Activated effector memory CD4-positive, alpha-beta T cell treated with anti-CD3 and anti-CD28 coated beads, Interleukin-2, amount 50 U/mL, for 16 hours (primary cell): ENCODE measurements around the gene KRTAP12-4.
"Not testable (repeated sequence)": the region's sequence is repeated elsewhere in the genome, so short reads cannot be mapped to it uniquely, and the experiment has no call there.

ENCODE experiments used
- DNase-seq: peaks from one replicate; pipeline ENCODE4 v3.0.0-alpha.2; 2020

The KRTAP12-4 gene

DNA sequence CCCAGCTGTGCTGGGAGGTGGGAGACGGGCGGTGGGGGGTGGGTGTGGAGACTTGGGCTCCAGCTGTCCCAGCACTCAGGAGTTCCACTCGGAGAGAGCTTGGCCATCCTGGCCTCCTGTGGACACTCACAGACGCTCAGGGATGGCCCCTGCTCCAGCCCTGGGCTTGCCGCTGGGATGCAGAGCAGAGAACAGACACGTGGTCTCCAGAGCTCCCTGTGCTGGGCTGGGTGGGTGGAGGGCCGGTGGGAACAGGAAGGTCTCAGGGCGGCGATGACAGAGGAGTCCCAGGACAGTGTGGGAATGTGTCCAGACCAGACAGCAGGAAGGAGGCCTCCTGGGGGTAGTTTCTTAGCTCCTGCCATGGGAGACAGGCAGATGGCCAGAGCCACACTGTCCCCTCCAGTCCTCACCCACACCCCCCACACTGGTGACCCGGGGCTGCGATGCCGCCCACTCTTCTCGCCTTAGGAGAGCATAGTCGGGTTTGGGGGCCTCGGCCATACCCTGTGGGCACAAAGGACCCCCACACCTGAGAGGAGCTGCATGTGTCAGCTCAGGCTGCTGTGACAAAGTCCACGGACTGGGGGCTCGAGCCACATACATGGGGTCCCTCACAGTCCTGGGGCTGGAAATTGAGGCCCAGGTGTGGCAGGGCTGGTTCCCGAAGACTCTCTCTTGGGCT lies 25.6 kb downstream of the KRTAP12-4 start:
- no peak for DNase-seq

DNA sequence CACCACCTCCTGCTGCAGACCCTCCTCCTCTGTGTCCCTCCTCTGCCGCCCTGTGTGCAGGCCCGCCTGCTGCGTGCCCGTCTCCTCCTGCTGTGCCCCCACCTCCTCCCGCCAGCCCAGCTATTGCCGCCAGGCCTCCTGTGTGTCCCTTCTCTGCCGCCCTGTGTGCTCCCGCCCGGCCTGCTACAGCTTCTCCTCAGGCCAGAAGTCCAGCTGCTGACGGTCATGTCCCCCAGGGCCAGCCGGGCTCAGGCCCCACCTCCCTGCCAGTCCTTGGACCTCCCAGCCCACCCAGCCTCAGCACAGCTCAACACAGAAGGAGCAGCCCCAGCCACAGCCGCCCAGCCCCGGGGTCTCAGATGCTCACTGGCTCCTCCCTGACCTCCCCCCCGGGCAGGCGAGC lies 26.6 kb downstream of the KRTAP12-4 start:
- not testable (repeated sequence) for DNase-seq

DNA sequence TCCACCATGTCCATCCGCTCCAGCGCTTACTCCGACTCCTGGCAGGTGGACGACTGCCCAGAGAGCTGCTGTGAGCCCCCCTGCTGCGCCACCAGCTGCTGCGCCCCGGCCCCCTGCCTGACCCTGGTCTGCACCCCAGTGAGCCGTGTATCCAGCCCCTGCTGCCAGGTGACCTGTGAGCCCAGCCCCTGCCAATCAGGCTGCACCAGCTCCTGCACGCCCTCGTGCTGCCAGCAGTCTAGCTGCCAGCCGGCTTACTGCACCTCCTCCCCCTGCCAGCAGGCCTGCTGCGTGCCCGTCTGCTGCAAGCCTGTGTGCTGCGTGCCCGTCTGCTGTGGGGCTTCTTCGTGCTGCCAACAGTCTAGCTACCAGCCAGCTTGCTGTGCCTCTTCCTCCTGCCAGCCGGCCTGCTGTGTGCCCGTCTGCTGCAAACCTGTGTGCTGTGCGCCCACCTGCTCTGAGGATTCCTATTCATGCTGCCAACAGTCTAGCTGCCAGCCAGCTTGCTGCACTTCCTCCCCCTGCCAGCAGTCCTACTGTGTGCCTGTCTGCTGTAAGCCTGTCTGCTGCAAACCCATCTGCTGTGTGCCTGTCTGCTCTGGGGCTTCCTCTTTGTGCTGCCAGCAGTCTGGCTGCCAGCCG lies 27.2 kb downstream of the KRTAP12-4 start:
- not testable (repeated sequence) for DNase-seq

DNA sequence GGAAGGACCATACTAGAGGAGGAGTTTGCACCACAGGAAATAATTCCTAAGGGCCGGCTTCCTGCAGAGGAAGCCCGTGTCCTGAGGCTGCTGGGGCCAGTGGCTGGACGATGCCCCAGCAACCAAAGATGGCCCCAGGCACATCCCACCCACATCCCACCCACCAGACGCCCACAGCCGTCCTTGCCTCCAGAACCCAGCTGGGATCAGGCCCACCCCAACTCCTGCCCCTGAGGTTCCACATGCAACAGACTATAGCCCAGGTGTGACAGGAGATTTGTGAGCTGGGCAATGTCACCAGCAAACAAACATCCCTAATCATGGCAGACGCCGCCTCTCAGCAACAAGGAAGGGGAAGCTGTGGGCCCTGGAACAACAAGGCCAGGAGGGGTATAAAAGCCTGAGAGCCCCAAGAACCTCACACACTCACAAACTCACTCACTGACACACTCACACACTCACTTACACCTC lies 27.8 kb downstream of the KRTAP12-4 start, which contains the start of gene KRTAP10-9:
Gene KRTAP10-9, plus strand, starts transcription at position 421 of the 471 bp plus-strand sequence. CDS start 79 bp downstream, outside the sequence.
- no peak for DNase-seq

DNA sequence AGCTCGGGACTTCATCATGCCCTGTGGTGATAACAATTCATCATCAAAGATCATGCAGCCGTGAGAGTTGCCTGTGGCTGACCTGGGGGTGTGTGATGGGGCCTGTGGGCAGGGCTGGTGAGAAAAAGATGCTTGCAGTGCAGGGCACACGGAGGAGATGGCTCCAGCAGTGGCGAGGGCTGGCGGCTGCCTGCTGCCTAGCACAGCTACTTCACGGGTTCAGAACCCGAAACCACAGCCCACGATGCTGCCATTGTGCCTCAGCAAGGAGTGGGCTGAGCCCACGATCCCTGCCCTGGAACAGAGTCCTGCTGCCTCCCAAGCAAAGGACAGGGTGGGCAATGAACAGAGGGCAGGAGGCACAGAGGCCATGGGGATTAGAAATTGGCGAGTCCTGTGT lies 28.2 kb downstream of the KRTAP12-4 start:
- no peak for DNase-seq

DNA sequence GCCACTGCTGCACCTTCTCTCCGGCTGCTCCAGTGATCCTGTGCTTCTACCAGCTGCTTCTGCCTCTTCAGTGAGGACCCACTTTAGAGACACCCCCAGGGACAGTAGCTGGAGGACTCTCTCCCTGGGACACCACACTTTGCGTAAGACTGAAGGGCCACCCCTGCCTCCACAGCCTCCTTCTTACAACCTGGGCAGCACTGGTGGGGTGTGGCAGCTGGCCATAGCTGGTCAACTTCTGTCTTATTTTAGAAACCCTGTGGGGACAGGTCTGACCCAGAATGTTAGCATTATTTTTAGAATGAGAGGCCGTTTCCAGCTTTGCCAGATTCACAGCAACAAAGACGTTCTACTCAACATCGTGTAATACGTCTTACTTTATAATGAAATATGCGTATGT lies 28.7 kb downstream of the KRTAP12-4 start:
- DNase-seq, result no peak

DNA sequence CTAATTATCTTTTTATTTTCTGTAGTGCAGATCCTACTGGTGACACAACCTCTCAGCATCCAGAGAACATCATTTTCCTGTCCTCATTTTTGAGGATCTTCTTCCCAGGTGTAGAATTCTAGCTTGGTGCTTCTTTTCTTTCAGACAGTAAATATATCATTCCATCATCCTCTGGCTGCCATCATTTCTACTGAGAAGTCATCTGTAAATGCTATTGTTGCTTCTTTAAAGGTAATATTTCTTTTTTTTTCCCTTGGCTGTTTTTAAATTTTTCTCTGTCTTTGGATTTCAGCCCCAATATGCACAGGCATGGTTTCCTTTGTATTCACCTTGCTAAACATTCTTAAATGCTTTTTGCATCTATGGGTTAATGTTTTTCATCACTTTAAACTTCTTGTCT lies 30.9 kb downstream of the KRTAP12-4 start:
- no peak for DNase-seq

GRCh38 chr21:44619886-44620285 lies 34.6 kb downstream of the KRTAP12-4 start:
- no peak for DNase-seq

GRCh38 chr21:44618909-44619308 lies 35.5 kb downstream of the KRTAP12-4 start:
- peak; percentile 86 for DNase-seq

DNA sequence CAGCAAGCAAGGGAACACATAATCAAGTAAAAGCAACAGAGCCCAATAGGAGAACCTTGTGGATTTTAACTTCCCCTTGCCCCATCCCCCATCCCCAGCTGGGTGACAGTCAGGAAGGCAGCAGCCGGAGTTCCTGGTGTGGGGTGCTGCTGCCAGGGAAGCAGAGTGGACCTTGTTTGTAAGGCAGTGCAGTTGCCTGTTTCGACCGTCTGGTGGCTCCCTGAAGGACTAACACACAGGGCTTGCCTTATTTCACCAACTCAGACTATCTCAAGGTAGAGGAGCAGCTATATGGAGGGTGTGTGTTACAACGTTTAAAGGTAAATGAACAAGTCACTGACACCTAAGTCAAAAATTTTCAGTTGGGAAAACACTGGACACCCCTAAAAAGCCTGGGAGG lies 36.0 kb downstream of the KRTAP12-4 start:
- no peak for DNase-seq

DNA sequence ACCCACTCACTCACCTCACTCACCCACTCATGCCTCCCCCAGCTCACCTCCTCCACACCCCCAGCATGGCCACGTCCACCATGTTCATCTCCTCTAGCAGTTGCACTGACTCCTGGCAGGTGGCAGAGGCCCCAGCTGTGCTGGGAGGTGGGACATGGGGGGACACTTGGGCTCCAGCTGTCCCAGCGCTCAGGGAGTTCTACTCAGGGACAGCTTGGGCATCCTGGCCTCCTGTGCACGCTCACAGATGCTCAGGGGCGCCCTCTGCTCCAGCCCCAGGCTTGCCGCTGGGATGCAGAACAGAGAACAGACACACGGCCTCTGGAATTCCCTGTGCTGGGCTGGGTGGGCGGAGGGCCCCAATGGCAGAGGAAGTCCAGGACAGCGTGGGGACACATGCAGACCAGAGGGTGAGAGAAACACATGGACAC lies 37.4 kb downstream of the KRTAP12-4 start:
- no peak for DNase-seq

- DNase-seq, result no peak
These were observed 37.9 kb downstream of the KRTAP12-4 start for GRCh38 chr21:44616591-44616926.

DNA sequence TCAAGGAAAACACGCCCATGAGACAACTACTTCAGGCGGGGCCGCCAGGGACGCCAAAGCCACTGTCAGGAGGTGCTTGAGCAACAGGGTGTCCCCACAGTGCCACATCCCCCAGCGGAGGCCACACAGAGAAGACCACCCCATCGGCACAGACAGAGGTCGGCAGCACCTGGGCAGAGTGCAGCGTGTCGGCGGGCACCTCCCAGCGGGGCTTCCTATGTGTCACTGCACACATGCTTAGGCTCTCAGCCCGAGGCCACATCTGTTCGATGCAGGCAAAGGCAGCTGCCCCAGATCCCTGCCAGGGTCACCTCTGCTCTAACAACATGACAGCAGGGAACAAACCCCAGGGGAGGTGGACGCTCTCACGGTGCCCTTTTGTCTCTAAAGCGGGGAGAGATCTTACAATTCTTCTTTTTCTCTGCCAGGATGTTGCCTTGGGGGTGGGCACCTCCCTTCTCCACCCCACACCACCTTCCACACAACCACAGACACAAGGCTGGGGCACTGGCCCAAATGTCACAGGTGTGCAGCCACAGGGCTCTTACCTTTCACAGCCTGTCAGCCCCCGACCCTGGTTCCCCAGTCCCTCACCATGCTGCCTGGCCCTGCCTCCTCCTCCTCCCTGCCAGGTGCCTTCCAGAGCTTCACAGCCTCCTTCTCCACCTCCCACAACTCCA lies 38.4 kb downstream of the KRTAP12-4 start:
- DNase-seq, result no peak

DNA sequence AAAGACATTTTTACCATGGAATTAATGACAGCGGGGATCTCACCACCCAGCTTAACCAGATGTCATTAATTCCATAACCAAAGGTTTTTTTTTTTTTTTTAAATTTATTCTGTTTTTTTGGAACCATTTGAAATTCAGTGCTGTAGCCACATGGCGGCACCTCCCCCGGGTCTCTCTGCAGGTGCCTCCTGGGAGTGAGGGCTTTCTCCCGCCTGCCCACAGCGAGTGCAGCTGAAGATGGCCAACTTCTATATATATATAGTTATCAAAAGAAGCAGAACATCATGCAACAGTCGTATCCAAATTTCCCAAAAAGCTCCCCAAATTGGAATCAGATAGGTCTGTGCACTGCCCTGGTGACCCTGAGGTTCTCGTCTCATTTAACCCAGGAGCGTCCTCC lies 39.0 kb downstream of the KRTAP12-4 start:
- DNase-seq, result no peak

GRCh38 chr21:44614961-44615391 lies 39.5 kb downstream of the KRTAP12-4 start:
- no peak for DNase-seq

DNA sequence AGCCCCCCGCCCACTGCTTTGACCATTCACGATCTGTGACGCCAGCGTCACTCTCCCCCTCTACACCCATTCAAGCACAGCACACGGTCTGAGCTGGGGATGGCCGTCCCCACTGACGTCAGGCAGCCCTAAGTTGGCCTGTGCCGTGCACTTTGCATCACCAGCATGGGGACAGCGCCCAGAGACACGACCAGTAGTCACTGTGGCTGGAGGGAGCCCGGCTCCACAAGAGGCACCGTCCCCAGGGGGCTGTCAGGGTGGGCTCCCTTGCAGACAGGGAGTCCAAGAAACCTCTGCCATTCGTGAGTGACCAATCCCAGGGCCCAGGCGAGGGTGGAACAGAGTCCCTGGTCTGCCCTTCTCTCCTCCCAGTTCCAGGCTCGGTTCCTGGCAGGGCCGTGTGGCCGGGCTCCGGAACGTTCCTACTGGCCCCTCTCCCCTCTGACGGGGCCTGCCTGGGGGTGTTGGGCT lies 40.3 kb downstream of the KRTAP12-4 start:
- DNase-seq, result no peak

- no peak for DNase-seq
These were observed 40.9 kb downstream of the KRTAP12-4 start for GRCh38 chr21:44613386-44614155.

GRCh38 chr21:44612669-44613229 lies 41.7 kb downstream of the KRTAP12-4 start:
- no peak for DNase-seq

- no peak for DNase-seq
These were observed 42.4 kb downstream of the KRTAP12-4 start, which contains the start of gene KRTAP10-8 for GRCh38 chr21:44612029-44612486. Gene KRTAP10-8, plus strand, starts transcription at chr21:44612079. Its CDS starts 22 bp downstream, at chr21:44612101.

DNA sequence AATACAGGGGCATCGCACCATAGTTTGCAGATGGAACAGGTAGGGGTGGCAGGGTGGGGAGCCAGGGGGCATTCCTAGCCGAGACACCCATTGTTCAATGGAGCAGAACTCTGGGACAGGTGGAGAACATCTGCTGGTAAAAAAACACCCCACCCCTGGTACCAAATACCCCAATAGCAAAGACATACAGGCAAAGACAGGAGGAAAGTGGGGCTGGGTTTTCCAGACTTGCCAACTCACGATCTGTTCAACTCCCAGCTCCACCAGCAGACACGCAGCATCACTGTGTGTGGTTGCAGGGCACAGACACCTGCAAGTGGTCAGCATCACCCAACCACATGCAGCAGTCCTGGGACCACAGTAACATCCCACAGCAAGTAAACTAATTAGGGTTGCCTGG lies 42.9 kb downstream of the KRTAP12-4 start:
- DNase-seq, result no peak

GRCh38 chr21:44610157-44610843 lies 44.2 kb downstream of the KRTAP12-4 start:
- DNase-seq, result not testable (repeated sequence)

- DNase-seq, result no peak
These were observed 45.3 kb downstream of the KRTAP12-4 start for GRCh38 chr21:44609193-44609592.
